CD4-positive, alpha-beta T cell treated with Interleukin-12 subunit alpha and Interleukin-12 subunit beta, for 1 hour (primary cell): ENCODE results near the gene MAGOH.
A peak's percentile ranks its signal among the peaks of the same experiment; 100 is the strongest.

Experiments used
- DNase-seq: peaks from one replicate; pipeline ENCODE4 v3.0.0-alpha.2; 2020

The MAGOH gene

DNA sequence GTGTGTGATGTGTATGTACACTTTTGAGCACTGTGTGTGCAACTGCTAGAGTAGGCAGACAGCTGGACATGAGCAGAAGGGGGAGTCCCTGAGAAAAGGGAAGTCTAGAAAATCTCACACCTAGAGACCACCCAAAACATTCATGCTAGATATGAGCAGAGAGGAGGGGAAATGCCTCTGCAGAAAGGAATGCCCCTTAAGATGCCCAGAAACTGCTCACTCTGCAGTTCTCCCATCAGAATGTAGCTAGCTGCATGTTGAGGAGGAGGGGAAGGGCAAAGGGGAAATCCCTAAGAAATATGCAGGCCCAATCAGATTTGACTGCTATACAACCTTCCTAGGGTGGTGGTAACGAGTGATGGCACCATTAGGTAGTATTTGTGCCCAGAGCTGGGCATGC is 31.8 kb upstream of the MAGOH start:
- DNase-seq: no peak

DNA sequence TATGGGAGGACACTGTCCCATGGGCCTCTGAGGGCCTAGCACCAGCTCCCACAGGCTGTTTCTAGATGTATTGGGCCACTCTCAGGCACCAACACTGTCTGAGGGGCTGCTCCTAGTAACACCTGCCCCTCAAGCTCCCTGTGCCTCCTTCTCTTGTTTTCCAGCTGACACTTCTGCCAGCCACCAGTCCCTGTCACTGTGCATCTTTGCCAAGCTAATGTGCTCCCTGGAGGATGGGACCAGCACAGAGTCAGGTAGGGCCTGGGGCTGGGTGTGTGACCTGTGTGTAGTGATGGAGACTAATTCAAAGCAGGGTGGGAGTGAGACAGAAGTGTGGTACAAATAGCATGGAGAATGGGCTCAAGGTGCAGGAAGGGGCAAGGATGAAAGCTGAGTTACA is 29.4 kb upstream of the MAGOH start:
- no peak for DNase-seq

DNA sequence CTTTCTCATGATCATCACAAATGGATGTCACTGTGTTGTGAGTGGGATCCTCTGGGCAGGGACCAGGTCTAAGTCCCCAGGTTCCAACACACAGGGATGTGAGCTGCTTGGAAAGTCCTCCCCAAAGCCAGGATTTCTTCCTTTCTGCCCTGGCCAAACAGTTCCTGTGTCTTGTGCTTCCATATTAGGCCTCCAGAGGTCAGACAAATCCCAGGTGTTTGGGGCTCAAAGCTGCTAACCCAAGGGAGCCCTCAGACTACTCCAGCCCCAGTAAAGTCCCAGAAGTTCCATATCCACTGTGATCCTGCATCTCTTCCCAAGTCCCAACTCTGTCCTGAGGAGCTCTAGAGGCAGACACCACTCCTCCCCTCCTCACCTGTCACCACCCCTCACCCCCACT is 27.7 kb upstream of the MAGOH start:
- DNase-seq: no peak

DNA sequence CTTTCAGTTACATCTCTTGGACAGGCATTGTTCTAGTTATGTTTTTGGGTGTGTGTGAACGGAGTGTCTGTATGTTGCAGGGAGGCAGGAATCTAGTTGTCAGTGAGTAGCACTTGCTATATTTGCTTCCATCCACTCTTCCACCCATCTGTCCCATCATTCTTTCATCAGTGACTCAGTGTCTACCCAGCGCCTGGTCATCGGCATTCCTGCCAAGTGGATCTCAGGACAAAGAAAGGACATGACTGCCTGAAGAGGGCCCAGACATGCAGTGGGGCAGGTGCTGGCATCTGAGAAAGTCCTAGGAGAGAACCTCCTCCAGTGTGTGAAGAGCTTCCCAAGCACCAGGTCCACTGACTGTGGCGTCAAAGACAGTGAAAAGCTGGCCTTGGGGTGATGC is 27.3 kb upstream of the MAGOH start:
- DNase-seq: no peak

DNA sequence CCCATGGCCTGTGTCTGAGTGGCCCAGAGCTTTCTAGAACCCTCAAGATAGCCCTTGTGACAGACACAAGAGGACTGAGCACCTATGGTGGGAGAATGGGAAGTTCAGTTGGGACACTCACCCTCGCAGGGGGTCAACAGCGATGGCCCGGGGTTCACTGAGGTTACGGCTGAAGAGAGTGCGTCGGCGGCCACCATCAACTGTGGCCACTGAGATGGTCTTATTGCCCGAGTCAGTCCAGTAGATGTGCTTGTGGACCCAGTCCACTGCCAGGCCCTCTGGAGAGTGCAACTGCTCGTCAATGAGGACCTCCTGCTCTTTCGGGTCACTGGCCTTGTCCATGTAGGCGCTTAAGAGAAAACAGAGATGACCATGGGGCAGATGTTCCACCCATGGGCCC is 25.7 kb upstream of the MAGOH start:
- DNase-seq: no peak

DNA sequence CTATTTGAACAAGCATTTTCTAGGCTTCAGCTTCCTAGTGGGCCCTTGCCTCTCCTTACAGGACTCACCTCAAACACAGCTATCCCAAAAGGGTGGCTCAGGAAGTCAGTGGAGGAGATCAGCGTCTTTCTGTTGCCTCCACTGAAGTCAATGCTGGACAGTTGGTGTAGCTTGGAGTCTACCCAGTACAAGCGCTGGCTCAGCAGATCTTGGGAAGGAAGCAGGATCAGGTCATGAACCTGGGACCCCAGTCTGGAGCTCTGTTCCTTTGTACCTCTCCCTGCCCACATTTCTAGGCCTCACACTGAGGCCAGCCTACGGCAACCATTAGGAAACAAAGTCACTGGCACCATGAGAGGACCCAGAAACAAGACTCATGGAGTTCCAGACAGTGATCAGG is 23.7 kb upstream of the MAGOH start:
- no peak for DNase-seq

DNA sequence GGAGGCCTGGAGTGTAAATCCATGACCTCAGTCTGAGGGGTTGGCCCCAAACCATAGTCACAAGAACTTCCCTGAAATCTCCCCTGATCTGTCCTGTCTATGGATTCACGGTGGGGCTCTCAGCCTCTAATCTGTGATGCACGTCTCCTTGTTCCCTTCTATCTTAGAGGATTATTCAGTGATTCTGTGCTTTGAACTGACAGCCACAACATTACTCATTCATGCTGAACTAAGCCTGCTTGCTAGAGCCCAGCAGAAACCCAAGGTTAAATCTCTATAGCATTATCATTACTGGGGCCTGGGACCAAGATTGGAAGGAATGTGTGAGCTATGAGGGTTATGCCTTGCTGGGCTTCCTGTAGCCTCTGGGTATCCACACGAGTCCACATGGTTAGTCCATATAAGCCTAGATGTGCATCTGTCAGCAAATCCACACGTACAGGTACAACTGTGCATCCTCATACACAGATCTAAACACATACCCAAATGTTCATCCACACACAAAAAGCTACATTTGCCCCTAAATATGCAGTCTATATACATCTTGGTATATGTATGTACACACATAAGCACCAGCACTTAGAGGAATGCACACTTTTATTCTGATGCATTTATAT is 22.4 kb upstream of the MAGOH start:
- DNase-seq: no peak

DNA sequence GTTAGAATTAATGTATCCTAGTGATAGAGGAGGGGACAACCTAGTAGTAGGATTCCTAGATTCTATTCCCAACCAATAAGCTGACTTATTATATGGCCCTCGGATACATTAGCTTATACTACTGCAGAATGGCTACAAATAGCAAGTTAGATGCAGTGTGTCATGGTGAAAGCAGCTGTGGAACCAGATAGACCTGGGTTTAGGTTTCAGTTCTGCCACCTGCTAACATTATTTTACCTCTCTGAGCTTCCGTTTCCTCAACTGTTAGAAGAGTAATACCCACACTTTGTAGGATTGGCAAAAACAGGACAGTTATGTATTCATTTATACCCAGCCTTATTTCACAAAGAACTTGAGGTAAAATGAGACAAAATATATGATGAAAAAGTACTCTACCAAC is 21.6 kb upstream of the MAGOH start:
- DNase-seq: no peak

DNA sequence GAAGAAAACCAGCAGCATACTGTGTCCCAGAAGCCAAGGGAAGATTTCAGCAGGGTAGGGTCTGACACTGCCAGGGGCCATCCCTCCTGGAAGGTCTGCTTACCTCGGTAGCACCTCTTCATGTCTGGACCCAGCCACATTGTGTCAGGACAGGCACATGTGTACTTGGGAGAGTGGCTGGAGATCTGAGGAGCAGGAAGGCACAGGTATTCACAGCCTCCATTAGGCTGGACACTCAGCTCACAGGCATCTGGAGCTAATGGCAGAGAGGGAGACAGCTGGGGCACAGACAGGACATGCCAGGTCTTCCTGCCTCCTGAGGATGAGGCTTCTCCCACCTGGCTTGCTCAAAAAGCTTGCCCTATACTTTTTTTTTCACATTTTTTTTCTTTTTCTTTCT is 19.9 kb upstream of the MAGOH start:
- no peak for DNase-seq

DNA sequence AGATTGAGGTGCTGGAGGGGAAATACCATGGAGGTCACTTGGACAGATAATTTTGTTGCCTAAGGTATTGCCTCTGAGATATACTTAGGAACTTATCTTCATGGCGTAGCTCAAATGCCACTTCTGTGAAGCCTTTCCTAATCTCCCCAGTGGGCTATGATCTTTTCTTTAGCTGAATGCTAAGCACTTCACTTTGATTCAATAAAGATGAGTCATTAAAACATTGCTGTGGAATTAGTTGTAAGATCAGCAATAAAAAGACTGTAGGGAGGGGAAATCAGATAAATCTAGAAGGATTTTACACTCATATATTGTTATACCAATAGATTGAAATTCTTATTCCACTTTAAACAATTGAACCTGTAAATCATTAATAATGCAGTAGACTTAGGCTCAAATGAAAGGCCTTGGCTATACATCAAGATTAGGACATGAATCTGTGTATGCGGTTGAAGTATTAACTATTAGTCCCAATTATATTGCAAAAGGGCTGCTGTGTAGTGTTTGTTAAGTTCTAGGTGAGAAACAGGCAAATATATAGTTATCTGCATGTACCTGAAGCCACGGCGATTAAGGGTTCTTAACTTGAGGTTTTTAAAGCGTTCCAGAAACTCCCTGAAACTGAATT is 19.2 kb upstream of the MAGOH start:
- DNase-seq: no peak

DNA sequence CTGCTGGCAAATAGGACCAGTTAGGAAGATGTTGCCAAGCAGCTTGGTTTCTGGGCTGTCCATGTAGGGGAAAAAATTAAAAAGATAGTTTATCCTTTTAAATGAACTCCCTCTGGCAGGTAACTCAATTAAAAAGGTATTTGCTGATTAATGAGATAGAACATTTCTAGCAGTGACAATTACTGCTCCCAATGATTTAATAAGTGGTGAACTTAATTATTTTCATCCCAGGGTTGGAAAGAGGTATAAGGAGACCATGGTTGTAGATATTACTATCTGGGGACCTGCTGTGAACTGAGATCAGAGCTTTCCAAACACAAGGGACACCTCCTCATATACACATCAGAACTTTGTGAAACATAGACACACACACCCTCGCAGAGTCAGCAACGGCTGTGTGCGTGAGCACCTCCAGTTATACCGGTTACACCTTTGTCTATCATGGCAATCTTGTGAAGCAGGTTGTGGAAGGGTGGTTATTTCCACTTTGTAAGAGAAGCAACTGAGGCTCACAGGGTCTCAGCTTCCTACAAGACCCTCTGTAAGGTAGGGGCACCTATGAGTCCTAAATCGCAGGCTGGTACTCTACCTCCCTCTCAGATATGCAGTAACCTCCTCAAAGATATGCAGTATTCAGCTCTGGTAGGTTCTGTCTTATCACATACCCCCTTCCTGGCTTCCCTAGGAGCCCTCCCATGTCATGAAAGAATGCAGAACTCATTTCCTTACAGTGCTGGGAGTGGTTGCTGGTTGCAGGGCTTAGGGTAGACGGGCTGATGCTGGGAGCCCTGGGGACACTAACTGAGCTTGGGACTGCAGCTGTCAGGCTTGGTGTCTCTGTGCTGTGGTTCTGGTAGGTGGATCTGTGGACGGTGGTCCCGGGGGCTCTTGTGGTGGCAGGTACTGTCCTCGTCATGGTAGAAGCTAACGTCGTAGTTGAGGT is 18.5 kb upstream of the MAGOH start:
- no peak for DNase-seq

DNA sequence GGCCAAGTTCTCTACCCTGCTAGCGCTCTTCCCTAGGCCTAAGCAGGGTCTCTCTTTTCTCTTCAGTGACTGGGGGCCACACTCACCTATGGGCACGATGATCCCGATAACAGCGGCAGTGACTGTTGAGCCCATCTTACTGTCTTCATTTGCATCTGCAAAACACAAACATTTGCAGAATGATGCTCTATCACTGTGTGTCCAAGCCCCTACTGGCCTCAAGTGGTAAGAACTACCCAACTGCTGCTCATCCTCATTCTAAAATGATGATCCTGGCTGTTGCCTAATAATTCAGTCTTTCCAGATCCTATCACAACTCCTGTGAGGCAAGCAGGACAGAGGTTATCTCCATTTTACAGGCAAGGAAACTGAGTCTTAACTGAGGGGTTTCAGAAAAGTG is 16.7 kb upstream of the MAGOH start:
- no peak for DNase-seq

DNA sequence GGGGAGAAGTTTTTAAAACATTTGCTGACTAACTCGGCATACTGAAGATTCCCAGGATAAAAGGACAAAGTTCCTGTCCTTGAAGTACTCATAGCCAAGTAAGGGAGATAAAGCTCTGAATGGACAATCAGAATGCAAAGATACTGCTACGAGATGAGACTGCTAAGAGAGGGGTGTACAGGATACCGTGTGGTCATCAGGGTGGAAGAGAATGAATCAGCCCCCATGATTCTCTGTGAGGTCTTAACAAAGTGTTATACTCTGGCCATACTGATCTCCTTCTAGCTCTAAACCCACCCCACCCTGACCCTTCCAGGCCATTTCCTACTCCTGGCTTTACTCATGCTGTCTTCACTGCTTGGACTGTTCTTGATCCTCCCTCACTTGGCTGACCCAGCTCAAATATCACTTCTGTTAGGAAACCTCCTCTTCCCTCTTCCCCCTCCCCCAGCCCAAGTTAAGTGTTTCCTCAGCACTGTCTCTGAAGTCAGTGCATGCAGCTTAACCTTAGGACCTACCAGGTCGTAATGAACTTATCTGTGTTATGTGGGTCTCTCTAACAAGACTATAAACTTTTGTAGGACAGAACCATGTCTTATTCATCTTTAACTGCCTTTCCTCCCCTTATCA is 15.8 kb upstream of the MAGOH start:
- no peak for DNase-seq

DNA sequence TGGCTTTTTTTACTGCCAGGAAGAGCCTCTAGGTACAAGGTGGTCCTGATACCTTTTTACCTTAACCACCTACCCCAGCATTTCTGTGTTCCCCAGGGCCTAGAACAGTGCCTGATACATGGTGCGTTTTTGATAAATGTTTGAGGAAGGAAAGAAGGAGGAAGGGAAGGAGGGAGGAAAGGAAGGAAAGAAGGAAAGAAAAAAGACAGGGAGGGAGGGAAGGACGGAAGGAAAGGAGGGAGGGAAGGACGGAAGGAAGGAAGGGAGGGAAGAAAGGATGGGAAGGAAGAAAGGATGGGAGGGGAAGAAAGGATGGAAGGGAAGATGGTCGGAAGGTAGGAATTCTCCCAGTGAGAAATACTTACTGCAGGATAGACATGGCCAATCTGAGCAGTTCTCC is 12.0 kb upstream of the MAGOH start:
- no peak for DNase-seq

DNA sequence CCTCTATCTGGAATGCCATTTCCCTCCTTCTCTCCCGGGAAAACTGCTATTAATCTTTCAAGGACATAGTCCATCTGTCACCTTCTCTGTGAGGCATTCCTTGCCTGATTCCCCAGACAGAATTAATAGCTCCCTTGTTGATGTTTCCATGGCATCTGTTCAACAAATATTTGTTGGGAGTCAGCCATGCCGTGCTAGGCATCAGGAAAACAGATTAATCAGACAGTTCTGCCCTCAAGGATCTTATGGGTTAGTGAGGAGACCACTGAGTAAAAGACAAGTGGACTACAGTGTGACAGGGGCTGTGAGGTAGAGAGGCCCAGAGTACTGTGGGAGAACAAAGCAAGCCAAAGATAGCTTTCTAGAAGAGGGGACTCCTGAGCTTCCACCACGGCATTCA is 11.4 kb upstream of the MAGOH start:
- no peak for DNase-seq

DNA sequence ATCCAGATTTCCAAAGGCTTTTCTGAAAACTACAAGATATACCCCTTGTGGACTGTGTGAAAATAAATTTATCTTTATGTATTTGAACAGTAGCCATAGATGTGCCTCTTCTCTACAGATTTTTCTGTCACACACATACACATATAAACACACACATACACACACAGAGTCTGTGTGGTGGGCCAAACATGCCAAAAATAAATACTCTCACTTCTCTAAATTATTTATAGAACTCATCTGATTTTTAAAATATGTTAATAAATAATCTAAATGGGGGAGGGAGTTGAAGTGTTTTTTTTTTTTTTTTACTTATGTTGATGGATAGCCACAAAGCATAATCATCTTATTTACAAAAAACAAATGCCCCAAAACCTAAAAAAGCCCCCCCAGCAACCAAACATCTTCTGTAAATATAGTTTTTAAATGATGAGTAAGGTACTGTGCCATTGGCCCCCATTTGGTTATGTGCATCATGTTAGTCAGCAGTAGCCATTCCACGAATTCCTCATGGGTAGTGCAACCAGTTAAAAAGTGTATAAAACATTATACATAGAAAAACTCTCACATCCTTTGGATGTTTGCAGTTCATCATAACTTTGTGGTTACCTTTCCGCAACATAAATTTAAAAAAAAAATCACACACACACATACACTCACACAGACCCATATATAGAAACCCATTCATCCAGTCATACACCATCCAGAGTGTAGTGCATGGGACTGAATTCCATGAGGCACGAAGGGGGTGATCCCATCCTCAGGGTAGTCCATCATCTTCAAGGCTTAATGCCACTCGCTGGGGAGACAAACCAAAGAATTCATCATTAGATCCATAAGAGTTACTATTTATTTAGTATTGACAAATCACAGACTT is 8.2 kb upstream of the MAGOH start:
- DNase-seq: no peak

DNA sequence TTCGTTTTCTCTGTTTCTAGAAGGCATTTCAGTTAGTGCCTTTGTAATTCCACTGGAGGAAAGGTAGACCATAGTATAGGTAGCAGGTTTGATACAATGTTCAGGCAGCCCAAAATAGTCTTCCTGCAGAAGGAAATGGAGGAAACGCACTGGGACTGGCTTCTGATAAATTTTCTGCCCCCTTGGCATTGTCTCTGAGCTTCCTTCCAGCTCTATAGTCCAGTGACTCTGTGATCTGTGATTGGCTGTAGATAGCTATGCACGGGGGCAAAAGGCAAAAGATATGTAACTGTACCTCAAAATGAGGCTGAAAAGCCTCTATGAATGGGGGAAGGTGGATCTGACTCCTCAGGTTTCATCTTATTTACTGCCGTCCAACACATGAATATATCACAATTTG is 5.8 kb upstream of the MAGOH start:
- DNase-seq: no peak

DNA sequence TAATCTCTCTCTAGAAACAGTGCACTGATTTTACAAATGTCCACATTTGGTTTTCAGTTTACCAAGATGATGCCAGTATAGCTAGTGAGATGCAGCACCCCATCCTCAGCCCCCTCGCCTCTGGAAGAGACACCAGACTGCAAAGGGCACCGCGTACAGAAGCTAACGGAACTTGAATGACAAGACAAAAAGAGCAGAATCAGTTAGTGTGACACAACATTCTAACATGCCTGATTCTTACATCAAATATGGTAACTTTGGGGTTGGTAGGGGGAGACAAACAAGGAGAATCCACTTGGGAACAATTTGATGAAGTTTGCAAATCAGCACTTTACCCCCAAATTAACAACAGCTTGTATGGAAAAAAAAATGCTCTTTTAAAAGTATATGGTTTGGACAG is 4.1 kb upstream of the MAGOH start:
- DNase-seq: no peak

DNA sequence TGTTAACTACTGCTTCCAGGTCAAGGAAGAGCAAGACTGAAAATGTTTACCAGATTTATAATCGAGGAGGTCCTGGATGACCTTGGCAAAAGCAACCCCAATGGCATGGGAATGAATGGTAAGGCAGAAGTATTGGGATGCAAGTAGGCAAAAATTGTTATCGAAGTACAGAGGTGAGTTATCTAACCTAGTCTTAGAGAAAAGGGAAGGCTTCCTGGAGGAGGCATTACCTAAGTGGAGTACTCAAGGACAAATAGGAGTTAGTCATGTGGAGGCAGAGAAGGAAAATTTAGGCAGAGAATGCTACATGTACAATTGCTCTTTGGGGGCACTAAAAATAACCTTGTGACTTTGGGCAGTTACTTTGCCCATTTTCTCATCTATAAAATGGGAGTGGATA is 3.5 kb upstream of the MAGOH start:
- no peak for DNase-seq

DNA sequence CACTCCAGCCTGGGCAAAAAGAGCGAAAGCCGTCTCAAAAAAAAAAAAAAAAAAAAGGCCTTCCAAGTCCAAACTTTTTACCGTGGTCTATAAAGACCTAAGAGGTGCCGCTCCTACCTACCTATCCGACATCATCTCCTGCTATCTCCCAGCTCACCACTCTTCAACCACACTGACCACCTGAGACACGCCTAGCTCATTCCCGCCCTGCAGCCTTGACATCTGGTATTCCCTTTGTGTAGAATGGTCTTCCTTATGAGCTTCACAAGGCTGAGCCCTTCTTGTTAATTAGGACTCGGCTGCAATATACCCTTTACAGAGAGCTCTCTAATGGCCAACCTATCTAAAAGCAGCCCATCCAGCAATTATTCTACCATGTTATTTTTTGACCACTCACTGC is 680 bp downstream of the MAGOH start:
- no peak for DNase-seq

DNA sequence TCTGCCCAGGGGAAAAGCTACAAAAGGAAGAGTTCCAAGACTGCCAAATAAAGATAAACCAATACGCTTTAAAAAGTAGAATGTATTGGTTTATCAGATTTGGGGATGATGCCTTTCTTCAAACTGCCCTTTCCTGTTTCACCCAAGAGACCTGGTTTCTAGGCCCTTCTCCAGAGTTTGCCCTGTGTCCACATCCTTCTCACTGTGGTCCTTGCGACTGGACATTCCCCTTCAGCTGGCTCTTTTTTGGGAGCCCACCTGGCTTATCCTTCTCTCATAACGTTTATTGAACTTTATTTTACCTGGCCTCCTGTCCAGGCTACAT is 17.4 kb downstream of the MAGOH start:
- DNase-seq: no peak

DNA sequence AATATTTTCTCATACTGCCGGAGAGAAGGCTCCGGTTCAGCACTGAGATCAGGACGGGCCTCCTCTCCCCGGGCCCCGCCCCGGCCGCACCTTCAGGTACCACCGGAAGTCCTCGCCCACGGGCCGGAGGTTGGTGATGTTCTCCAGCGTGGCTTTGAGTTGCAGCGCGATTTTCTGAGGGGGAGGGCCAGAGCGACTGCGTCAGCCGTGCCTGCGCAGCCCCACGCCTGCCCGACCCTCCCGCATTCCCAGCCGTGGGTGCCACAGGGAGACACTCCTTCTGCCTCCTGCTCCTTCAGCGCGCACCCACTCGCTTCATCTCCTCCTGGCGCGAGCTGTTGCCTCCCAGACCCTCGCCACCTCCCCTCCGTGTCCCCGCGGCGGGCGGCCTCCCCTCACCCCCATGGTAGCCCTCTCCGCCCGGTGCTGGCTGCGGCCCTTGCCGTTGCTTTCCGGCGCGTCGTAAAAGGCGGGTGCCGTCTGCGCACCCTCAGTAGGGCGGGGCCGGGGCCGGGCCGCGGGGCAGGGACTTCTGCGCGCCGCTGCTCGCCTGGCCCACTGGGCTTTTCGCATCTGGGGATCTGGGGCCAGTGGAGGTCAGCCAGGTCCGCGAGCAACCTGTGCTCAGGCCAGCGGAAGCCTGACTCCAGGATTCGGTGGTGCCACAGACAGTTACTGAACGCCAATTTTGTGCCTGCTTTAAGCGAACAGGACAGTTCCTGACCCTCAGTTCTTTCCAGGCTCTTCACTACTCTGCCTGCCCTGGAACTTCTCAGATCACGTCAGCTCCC is 18.0 kb downstream of the MAGOH start, which contains the start of gene CZIB:
Gene CZIB, minus strand, starts transcription at position 464 of the 791 bp plus-strand sequence. Its CDS starts 59 bp downstream, at position 405.
- DNase-seq: peak; percentile 93
